TTC549 (cell line): ENCODE data around the gene DHDH.

Experiments
- FAIRE-seq: peaks from 2 replicates; lab custom pipeline; 2012; peaks lifted over from hg19 to GRCh38; lab: Jason Lieb, UNC

DHDH gene

DNA sequence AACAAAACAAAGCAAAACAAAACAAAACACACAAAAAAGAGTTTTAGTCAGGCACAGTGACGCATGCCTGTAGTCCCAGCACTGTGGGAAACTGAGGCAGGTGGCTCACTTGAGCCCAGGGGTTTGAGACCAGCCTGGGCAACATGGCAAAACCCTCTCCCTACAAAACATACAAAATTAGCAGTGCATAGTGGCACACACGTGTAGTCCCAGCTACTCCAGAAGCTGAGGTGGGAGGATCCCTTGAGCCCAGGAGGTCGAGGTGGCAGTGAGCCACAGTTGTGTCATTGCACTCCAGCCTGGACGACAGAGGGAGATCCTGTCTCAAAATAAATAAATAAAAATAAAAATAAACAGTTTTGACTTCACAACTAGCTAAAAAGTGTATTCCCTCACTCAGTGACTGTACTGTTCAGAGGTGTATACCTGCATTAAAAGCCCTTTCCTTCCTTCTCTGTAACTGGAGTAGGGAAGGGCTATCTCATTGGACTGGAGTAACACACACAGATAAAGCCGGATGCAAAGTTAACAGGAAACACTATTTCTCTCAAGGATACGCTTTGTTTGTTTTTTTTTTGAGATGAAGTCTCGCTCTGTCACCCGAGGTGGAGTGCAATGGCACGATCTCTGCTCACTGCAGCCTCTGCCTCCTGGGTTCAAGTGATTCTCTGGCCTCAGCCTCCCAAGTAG is 17.5 kb downstream of the DHDH start:
- no peak for FAIRE-seq

DNA sequence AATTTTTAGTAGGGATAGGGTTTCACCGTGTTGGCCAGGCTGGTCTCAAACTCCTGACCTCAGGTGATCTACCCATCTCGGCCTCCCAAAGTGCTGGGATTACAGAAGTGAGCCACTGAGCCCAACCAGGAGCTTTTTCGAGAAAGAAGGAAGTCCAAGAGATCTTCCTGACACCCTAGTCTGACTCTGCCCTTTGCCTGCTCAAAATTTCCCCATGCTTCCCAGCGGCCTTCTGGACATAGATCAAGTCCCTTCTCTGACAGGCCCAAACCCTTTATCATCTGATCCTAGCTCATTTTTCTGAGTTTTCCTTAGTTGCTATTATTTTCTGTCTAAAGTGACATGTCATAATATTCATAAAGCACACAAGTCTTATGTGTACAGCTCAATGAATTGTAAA is 19.6 kb downstream of the DHDH start:
- FAIRE-seq: no peak

DNA sequence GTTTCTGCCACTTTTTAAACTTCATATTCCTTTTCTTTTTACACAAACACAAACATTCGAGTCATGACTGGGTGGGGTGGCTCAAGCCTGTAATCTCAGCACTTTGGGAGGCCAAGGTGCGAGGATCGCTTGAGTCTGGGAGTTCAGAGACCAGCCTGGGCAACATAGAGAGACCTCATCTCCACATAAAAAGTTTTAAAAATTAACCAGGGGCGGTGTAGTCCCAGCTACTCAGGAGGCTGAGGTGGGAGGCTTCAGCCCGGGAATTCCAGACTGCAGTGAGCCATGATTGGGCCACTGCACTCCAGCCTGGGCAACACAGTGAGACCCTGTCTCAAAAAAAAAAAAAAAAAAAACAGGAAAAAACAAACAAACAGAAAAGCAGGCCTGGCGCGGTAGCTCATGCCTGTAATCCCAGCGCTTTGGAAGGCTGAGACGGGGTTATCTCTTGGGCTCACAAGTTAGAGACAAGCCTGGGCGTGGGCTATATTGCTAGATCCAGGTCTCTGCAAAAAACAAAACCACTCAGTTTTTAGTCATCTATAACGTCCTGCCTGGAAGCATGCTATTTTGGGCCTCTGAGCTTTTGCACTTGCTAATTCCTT is 20.6 kb downstream of the DHDH start:
- FAIRE-seq: no peak

DNA sequence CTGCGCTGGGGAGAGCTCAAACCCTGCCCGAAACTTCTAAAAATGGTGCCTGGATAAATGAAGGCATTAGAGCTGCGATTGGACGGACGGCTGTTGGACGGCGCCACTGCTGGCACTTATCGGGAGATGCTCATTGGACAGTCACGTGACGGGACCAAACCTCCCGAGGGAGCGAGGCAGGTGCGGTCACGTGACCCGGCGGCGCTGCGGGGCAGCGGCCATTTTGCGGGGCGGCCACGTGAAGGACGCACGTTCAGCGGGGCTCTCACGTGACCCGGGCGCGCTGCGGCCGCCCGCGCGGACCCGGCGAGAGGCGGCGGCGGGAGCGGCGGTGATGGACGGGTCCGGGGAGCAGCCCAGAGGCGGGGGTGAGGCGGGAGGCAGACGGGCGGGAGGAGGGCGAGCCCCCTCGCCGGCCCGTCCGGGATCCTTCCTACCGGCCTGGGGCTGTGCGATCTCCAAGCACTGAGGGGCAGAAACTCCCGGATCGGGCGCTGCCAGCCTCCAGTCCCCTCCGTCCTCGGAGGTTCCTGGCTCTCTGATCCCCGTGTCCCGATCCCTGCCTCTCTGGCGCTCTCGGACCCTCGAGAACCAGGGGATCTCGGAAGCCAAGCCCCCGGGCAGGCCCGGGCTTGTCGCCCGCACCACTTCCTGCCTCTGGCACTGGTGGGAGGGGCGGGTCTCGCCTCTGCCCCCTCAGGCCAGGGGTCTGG is 21.3 kb downstream of the DHDH start, which contains the start of gene BAX:
Gene BAX (plus strand): TSS at position 281 of the 713 bp plus-strand sequence. CDS start 54 bp downstream, at position 335.
- FAIRE-seq: no peak

DNA sequence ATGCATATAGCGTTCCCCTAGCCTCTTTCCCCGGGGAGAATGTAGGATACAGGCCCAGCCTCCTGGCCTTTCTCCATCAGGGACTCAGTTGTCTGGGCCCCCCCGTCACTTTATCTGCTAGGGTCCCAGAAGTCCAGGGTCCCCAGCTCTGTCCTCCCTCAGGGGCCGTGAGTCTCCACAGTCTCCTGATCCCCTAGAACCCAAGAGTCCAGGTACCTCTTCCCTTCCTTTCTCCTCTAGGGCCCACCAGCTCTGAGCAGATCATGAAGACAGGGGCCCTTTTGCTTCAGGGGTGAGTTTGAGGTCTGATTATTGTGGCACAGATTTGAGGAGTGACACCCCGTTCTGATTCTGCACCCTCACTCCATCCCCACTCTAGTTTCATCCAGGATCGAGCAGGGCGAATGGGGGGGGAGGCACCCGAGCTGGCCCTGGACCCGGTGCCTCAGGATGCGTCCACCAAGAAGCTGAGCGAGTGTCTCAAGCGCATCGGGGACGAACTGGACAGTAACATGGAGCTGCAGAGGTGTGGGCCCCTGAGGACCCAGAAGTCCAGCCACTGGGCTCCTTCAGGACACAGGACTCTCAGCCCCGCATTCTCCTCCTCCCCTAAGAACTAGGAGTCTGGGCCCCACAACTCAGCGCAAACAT is 21.9 kb downstream of the DHDH start:
- no peak for FAIRE-seq

DNA sequence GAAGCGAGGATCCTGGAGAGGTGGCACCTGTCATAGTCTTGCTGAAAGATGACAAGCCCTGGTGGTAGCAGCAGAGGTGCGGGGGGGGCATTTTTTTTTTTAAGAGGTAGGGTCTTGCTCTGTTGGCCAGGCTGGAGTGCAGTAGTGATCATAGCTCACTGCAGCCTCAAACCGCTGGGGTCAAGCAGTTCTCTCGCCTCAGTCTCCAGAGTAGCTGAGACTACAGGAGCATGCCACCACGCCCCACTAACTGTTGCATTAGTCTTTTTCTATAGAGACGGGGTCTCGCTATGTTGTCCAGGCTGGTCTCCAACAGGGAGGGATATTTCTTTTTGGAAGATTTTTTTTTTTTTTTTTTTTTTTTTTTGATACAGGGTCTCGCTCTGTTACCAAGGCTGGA is 24.5 kb downstream of the DHDH start:
- FAIRE-seq: no peak

DNA sequence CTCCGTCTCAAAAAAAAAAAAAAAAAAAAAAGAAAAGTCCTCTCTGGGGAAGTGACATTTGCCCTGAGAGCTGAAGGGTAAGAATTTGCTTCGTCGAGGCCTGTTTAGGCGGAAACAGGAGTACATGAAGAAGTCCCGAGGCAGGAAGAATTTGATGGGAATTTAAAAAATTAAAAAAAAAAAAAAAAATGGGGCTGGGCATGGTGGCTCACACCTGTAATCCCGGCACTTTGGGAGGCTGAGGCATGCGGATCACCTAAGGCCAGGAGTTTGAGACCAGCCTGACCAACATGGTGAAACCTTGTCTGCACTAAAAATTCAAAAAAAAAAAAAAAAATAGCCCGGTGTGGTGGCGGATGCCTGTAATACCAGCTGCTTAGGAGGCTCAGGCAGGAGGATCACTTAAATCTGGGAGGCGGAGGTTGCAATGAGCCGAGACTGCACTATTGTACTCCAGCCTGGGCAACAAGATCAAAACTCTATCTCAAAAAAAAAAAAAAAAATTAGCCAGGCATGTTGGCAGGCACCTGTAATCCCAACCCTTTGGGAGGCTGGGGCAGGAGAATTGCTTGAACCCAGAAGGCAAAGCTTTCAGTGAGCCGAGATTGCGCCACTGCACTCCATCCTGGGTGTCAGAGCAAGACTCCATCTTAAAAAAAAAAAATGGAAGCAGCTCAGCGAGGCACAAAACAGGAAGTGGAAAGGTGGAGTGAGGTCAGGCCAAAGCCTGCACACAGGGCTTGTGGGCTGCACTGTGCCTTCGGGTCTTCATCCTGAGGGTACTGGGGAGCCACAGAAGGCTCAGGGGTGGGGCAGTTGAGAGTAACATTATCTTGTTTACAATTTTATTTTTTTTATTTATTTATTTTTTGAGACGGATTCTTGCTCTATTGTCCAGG is 26.1 kb downstream of the DHDH start:
- FAIRE-seq: no peak

DNA sequence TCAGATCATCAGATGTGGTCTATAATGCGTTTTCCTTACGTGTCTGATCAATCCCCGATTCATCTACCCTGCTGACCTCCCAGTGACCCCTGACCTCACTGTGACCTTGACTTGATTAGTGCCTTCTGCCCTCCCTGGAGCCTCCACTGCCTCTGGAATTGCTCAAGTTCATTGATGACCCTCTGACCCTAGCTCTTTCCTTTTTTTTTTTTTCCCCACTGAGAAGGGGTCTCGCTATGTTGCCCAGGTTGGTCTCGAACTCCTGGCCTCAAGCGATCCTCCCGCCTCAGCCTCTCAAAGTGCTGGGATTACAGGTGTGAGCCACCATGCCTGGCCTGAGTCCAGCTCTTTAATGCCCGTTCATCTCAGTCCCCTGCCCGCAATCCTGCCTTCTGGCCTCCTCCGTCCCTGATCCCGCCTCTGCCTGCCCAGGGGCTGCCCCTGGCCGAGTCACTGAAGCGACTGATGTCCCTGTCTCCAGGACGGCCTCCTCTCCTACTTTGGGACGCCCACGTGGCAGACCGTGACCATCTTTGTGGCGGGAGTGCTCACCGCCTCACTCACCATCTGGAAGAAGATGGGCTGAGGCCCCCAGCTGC is 27.7 kb downstream of the DHDH start:
- FAIRE-seq: no peak

DNA sequence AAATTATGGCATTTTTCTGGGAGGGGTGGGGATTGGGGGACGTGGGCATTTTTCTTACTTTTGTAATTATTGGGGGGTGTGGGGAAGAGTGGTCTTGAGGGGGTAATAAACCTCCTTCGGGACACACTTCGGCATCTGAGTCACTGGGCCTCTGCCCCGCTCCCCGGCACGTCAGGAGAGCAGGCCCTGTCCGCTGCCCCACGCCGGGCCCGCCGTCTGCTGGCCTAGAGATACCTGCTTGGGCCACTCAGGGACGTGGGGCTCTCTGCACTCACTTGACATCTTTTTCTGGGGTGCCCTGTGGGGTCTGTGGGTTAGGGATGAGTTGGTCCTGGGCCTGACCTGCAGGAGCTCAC is 28.2 kb downstream of the DHDH start:
- FAIRE-seq: no peak

DNA sequence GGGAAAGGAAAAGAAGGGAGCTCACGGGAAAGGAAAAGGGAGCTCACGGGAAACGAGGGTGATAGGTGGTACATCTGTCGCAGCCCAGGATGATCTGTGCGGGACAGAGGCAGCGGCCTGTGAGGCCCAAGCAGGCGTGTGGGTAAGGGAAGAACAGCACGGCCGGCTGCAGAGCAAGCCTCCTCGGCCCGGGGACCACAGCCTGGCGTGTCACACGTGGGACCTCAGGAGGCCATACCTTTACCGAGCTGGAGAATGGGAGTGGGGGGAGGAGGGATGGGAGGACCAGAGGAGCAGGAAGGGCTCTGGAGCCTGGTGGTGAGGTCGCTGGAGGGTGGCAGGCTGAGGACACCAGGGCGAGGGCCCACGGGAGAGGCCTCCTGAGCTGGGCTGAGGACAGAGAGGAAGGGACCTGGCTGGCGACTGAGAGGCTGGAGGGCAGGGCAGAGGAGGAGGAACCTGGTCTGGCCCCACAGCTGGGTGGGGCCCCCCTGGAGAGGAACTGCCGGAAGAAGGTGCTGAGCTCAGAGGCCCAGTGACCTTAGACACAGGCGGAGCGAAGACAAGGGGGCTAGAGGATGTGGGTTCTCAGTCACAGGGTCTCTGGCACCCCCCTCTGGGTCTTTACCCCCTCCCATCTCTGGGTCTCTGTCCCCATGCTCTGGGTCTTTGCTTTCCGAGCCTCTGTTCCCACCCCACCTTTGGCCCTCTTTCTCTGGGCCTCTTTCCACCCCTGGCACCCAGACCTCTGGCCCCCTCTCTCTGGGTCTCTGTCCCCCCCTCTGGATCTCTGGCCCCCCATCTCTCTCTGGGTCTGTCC is 28.7 kb downstream of the DHDH start:
- FAIRE-seq: no peak

DNA sequence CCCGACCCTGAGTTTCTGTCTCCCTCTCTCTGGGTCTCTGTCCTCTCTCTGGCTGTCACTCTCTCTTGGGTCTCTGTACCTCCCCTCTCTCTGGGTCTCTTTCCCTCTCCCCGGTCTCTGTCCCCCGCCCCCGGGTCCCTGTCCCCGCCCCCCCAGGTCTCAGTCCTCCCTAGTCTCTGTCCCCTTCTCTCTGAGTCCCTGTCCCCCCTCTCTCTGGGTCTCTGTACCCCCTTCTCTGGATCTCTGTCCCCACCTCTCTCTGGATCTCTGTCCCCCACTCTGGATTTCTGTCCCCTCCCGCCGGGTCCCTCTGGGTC is 29.3 kb downstream of the DHDH start:
- no peak for FAIRE-seq

DNA sequence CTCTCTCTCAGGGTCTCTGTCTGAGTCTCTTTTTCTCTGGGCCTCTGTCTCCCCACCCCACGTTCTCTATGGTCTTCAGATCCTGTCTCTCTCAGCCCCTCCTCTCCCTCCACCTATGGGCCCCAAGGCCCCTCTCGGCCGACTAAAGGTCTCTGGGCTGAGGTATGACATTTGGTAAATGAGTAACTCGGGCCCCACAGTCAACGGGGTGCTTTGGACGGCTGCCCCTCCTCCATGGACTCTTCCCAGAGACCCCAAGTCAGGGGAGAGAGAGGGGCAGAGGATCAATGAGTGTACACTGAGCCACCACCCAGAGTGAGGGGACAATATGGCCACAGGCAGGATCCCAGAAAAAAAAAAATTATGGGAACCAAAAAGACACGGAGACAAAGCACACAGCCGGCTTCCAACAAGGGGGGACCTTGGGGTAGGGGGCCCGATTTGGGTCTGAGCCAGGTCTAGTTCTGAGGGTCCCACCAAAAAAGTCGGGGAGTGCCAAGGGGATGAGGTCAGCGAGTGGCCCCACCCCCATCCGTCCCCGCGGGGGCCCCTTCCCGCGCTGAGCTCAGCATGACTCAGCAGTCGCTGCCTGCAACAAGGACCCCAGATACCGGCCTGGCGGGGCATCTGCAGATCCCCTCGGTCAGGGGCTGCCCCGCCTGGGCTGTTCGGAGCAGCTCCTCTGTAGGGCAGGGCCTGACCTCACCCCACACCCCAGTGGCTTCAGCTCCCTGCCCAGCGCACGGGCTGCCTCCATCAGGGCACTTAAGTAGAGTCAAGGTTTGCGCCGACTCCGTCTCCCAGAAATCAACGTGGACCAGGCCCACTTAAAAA is 30.1 kb downstream of the DHDH start:
- FAIRE-seq: no peak

DNA sequence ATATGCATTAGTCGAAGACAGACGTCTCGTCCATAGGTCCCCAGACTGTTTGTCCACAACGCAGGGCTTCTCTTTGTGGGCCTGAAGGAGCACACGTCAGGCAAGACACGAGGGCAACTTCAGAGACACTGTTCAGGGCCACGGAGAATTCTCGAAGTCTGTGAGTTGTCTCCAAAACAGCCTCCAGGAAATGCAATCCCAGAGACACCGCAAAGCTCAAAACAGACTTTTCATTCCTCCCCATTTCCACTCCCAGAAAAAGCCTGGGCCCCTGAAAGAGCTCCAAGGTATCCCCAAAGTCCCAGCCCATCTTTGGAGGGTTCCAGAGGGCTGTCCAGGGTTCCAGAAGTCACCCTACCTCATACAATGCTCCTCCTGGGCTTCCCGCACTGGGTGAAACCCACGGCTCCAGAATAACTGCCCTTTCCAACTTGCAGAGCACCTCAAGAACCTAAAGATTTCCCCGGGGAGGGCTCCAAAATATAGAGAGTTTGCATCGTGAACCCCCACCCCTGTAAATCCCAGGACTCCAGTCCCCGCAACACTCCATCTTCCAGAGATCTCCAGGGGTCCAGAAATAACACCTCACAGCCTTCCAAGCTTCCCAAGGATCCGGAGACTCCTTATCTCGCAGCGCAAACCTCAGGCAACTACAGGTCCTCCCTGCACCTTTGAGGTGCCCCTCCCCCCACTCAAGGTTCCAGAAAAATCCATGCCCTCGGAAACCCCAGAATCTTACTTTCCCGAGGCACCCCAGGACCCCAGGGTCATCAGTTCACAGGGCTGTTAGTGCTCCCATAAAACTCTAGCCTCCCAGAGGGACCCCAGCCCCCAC is 30.9 kb downstream of the DHDH start:
- FAIRE-seq: no peak

DNA sequence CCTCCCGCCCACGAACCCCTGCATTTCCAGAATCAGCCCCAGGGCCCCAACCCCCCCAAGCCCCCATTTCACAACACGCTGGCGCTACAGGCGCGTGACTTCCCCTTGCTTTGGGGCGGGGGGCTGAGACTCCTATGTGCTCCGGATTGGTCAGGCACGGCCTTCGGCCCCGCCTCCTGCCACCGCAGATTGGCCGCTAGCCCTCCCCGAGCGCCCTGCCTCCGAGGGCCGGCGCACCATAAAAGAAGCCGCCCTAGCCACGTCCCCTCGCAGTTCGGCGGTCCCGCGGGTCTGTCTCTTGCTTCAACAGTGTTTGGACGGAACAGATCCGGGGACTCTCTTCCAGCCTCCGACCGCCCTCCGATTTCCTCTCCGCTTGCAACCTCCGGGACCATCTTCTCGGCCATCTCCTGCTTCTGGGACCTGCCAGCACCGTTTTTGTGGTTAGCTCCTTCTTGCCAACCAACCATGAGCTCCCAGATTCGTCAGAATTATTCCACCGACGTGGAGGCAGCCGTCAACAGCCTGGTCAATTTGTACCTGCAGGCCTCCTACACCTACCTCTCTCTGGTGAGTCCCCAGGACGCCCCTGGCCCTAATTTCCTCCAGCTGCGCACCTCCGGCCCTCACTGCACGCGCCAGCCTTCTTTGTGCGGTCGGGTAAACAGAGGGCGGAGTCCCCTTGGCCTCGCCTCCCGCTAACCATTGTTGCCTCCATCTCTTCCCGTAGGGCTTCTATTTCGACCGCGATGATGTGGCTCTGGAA is 31.7 kb downstream of the DHDH start, which contains the start of gene FTL:
Gene FTL (plus strand): TSS at position 270 of the 766 bp plus-strand sequence. CDS start 199 bp downstream, at position 469.
- peak; percentile 70 for FAIRE-seq

DNA sequence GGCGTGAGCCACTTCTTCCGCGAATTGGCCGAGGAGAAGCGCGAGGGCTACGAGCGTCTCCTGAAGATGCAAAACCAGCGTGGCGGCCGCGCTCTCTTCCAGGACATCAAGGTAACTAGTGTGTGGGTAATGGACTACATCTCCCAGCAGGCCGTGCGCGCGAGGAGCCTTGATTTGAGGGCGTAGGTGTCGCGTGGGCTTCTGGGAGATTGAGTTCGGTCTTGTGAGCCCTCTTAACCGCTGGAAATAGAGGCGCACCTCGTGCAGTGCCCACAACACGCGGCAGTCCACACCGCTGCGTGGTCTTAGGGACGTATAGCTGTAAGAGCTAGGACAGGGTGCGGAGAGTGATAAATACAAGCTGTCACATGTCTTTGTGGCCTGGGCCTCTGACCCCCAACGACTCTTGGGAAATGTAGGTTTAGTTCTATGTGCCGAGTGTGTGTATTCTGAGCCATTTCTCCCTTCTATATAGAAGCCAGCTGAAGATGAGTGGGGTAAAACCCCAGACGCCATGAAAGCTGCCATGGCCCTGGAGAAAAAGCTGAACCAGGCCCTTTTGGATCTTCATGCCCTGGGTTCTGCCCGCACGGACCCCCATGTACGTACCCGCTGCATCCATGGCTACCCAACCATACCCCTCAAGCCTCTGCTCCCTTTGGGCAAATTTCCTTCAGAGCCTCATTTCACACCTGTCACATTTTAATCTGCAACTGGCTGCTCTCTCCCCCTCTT is 32.5 kb downstream of the DHDH start:
- no peak for FAIRE-seq

DNA sequence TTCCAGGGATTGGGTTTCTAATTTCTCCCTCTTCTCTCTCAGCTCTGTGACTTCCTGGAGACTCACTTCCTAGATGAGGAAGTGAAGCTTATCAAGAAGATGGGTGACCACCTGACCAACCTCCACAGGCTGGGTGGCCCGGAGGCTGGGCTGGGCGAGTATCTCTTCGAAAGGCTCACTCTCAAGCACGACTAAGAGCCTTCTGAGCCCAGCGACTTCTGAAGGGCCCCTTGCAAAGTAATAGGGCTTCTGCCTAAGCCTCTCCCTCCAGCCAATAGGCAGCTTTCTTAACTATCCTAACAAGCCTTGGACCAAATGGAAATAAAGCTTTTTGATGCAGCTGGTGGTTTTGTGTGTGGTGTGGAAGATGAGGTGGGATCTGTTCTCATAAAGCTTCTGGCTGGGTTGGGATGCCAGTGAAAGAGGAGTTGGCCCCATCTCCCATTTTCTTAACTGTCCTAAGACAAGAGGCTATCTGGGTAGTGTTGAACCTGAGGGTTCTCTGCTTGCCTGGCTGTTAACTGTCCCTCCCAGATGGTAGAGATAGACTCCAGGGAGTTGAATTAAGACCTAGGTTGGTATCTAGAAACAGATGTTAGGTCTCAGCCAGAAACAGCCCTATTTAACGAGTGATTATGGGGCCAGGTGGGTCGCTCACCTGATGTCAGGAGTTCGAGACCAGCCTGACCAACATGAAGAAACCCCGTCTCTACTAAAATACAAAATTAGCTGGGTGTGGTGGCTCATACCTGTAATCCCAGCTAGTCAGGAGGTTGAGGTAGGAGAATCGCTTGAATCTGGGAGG is 33.2 kb downstream of the DHDH start:
- FAIRE-seq: no peak
